Sigmoid colon (tissue), 7 donors: Measurements from ENCODE around the gene TRAPPC12. TPM values are rescaled to one million over a fixed set of nuclear protein-coding genes. Genes with fewer than 3 reads are reported as not detected.
"Not testable (repeated sequence)": the region's sequence is repeated elsewhere in the genome, so short reads cannot be mapped to it uniquely, and the experiment has no call there.

Experiments
- DNase-seq: peaks from one replicate; pipeline ENCODE4 v3.0.0-alpha.2; 2019
- H3K27ac ChIP-seq, 4 donors: fragments of 200-600 bp; sonication (generic); one replicate each; pipeline ENCODE4 v1.5.1; 2016 to 2019; ENCODE audit warnings: mild to moderate bottlenecking in 1 of 4
- H3K27me3 ChIP-seq, 3 donors: fragments of 200-600 bp; sonication (generic); one replicate each; pipeline ENCODE4 v1.5.1; 2019; ENCODE audit warnings: mild to moderate bottlenecking in 1 of 3
- H3K36me3 ChIP-seq, 4 donors: fragments of 200-600 bp; sonication (generic); one replicate each; pipeline ENCODE4 v1.5.1; 2016 to 2019
- H3K4me1 ChIP-seq, 4 donors: fragments of 200-600 bp; sonication (generic); one replicate each; pipeline ENCODE4 v1.5.1; 2017 to 2019
- H3K4me3 ChIP-seq, 4 donors: fragments of 200-600 bp; sonication (generic); one replicate each; pipeline ENCODE4 v1.5.1; 2017 to 2019; ENCODE audit warnings: mild to moderate bottlenecking in 2 of 4, moderate library complexity in 1 of 4
- H3K9me3 ChIP-seq, 4 donors: fragments of 200-600 bp in 3 of 4; sonication (generic) in 3 of 4; one replicate each; pipeline versions ENCODE4 v1.5.1 to v1.6.1; 2013 to 2019
- EP300 ChIP-seq, 4 donors: sonication (generic); formaldehyde crosslinking; IDR thresholded peaks; one replicate each; pipeline ENCODE4 v1.6.1; 2017; ENCODE audit warnings: antibody characterized with exemption in 4 of 4
- POLR2A ChIP-seq, 2 donors: fragments of 450-650 bp; IDR thresholded peaks; one replicate each; pipeline ENCODE4 v1.6.1; 2016; ENCODE audit warnings: antibody characterized with exemption in 2 of 2, mild to moderate bottlenecking in 2 of 2, moderate library complexity in 2 of 2
- POLR2AphosphoS5 ChIP-seq, 4 donors: sonication (generic); formaldehyde crosslinking; IDR thresholded peaks; one replicate each; pipeline ENCODE4 v1.6.1; 2017; ENCODE audit warnings: antibody characterized with exemption in 4 of 4
- WGBS, 2 donors: extraction: QIAGEN DNeasy Blood & Tissue Kit; methylation state at CpG; one replicate each; pipeline ENCODE4 v1.1.7; 2013; 5-methylcytosine and 5-hydroxymethylcytosine counted together
- intact Hi-C: fragments of 100-400 bp; cut with DNase I; formaldehyde crosslinking; loops from one replicate; pipeline ENCODE4 v1.15.1; 2023
- polyA plus RNA-seq, 3 donors: library from polyadenylated mRNA; stranded (reverse); fragments of 200-250 nt; gene quantifications; one replicate each; pipeline ENCODE4 v1.2.3, GENCODE V29; 2013
- total RNA-seq, 4 donors: library from RNA; depleted of rRNA; stranded (reverse); fragments of >200 nt; gene quantifications; one replicate each; pipeline ENCODE4 v1.1.0, GENCODE V29; 2016
- TF ChIP-seq, protein P1 (sequence below), 4 experiments: fragments of 450-650 bp in 3 of 4; fragments of 200-600 bp in 1 of 4; IDR thresholded peaks; one replicate each; pipeline ENCODE4 v1.5.1; 2016 to 2019; ENCODE audit warnings: antibody characterized with exemption in 4 of 4, mild to moderate bottlenecking in 3 of 4, moderate library complexity in 2 of 4
- donor health status: healthy with polysubstance abuse.
- donor health status: Bipolar disorder and iron deficiency.
- donor health status: healthy.

Gene TRAPPC12
- total and polyA plus RNA-seq, 7 donors = 22.7 to 79.5 (median 50.5) TPM

DNA sequence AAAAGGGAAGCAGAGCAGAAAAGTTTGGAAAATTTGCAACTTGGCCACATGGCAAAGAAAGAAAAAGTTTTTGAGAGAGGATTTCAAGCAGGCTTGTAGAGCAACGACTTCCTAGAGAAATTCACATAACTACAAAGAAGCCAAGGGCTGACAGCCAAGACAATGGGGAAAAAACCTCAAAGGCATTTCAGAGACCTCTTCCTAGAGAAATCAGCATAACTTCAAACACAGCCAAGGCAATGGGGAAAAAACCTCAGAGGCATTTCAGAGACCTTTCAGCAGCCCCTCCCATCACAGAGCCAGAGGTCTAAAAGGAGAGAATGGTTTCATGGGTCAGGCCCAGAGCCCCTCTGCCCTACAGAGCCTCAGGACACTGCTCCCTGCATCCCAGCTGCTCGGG, 132.6 kb downstream of the TRAPPC12 start:
- no peak overlapping the region for H3K27ac ChIP-seq
- peaks cover 0 to under 1% (median under 1%) of the 10 kb centered on the region in 4 donors for H3K4me1 ChIP-seq
- TF ChIP-seq POLR2A (IDR thresholded peaks at IDR 0.05) (no peak), POLR2AphosphoS5 (IDR thresholded peaks at IDR 0.05) (no peak), EP300 (IDR thresholded peaks at IDR 0.05) (no peak)
- TF ChIP-seq, protein P1, sequence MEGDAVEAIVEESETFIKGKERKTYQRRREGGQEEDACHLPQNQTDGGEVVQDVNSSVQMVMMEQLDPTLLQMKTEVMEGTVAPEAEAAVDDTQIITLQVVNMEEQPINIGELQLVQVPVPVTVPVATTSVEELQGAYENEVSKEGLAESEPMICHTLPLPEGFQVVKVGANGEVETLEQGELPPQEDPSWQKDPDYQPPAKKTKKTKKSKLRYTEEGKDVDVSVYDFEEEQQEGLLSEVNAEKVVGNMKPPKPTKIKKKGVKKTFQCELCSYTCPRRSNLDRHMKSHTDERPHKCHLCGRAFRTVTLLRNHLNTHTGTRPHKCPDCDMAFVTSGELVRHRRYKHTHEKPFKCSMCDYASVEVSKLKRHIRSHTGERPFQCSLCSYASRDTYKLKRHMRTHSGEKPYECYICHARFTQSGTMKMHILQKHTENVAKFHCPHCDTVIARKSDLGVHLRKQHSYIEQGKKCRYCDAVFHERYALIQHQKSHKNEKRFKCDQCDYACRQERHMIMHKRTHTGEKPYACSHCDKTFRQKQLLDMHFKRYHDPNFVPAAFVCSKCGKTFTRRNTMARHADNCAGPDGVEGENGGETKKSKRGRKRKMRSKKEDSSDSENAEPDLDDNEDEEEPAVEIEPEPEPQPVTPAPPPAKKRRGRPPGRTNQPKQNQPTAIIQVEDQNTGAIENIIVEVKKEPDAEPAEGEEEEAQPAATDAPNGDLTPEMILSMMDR (IDR thresholded peaks at IDR 0.05) = no peak
- peaks cover 8 to 59% (median 27%) of the 10 kb centered on the region in 4 donors for H3K36me3 ChIP-seq
- WGBS, 2 donors = 80 to 90% methylated on average over 2 of the region's 2 CpGs
- intact Hi-C loops = no loop called here
- no peak for DNase-seq
- no peaks in the 10 kb centered on the region for H3K9me3 ChIP-seq
- no peak overlapping the region for H3K4me3 ChIP-seq
- no peaks in the 10 kb centered on the region for H3K27me3 ChIP-seq

DNA sequence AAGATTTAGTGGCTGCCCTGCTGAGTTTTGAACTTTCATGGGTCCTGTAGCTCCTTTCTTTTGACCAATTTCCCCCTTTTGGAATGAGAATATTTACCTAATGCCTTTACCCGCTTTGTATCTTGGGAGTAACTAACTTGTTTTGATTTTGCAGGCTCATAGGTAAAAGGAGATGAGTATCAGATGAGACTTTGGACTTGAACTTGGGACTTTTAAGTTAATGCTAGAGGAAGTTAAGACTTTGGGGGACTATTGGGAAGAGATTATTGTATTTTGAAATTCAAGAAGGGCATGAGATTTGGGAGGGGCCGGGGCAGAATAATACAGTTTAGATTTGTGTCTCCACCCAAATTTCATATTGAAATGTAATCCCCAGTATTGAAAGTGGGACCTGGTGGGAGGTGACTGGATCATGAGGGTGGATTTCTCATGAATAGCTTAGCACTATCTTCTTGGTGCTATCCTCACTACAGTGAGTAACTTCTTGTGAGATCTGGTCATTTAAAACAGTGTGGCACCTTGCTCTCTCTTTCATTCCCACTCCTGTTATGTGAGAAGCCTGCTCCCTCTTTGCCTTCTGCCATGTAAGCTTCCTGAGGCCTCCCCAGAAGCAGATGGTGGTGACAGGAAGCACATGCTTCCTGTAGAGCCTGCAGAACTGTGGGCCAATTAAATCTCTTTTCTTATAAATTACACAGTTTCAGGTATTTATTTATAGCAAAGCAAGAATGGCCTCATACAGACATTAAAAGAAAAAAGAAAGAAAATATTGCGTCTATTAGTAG, 133.7 kb downstream of the TRAPPC12 start:
- Histone ChIP-seq H3K4me1 (peaks cover 0 to 12% (median 11%) of the 10 kb centered on the region in 4 donors), H3K27me3 (no peaks in the 10 kb centered on the region), H3K4me3 (no peak overlapping the region), H3K36me3 (peaks cover 8 to 54% (median 27%) of the 10 kb centered on the region in 4 donors), H3K9me3 (no peaks in the 10 kb centered on the region), H3K27ac (no peak overlapping the region)
- WGBS, 2 donors = 94 to 95% methylated on average over 3 of the region's 3 CpGs
- TF ChIP-seq EP300 (IDR thresholded peaks at IDR 0.05) = no peak
- no peak for DNase-seq
- intact Hi-C loops = no loop called here

DNA sequence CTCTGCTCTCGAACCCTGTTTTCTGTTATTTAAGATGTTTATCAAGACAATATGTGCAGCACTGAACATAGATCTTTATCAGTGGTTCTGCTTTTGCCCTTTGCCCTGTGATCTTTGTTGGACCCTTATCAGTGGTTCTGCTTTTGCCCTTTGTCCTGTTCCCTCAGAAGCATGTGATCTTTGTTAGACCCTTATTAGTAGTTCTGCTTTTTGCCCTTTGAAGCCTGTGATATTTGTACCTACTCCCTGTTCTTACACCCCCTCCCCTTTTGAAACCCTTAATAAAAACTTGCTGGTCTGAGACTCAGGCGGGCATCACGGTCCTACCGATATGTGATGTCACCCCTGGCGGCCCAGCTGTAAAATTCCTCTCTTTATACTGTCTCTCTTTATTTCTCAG, 135.9 kb downstream of the TRAPPC12 start:
- H3K27me3 ChIP-seq, intact Hi-C loops, DNase-seq, H3K9me3 ChIP-seq, H3K27ac ChIP-seq, H3K4me3 ChIP-seq: not testable (repeated sequence)
- 80 to 95% methylated on average over 5 of the region's 5 CpGs for WGBS, 2 donors
- Histone ChIP-seq H3K4me1 (peaks cover 0 to 22% (median 20%) of the 10 kb centered on the region in 4 donors), H3K36me3 (peaks cover 8 to 38% (median 27%) of the 10 kb centered on the region in 4 donors)

DNA sequence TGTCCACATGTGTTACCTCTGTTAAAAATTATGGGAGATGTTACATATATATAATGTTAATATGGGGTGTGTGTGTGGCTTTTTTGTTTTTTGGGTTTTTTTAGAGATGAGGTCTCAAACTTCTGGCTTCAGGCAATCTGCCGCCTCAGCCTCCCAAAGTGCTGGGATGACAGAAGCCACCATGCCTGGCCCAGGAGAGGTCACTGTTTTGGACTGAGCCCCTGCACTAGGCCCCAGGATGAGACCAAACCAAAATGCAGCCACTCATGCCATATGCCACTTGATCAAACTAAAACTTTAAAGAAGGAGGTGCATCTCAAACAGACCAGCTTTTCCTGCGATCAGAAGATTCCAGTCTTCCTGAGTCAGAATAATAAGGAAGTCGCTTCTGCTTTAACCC, 137.3 kb downstream of the TRAPPC12 start:
- Histone ChIP-seq H3K27ac (no peak overlapping the region), H3K4me3 (no peak overlapping the region), H3K9me3 (no peaks in the 10 kb centered on the region), H3K4me1 (peaks cover 0 to 36% (median 29%) of the 10 kb centered on the region in 4 donors), H3K27me3 (no peaks in the 10 kb centered on the region), H3K36me3 (peaks cover 8 to 24% (median 19%) of the 10 kb centered on the region in 4 donors)
- 88 to 89% methylated on average over 3 of the region's 3 CpGs for WGBS, 2 donors
- TF ChIP-seq EP300 (IDR thresholded peaks at IDR 0.05) = no peak
- TF ChIP-seq, protein P1 (IDR thresholded peaks at IDR 0.05) = no peak
- no peak for TF ChIP-seq POLR2AphosphoS5 (IDR thresholded peaks at IDR 0.05)
- TF ChIP-seq POLR2A (IDR thresholded peaks at IDR 0.05) = no peak
- intact Hi-C loops = no loop called here
- DNase-seq = no peak

DNA sequence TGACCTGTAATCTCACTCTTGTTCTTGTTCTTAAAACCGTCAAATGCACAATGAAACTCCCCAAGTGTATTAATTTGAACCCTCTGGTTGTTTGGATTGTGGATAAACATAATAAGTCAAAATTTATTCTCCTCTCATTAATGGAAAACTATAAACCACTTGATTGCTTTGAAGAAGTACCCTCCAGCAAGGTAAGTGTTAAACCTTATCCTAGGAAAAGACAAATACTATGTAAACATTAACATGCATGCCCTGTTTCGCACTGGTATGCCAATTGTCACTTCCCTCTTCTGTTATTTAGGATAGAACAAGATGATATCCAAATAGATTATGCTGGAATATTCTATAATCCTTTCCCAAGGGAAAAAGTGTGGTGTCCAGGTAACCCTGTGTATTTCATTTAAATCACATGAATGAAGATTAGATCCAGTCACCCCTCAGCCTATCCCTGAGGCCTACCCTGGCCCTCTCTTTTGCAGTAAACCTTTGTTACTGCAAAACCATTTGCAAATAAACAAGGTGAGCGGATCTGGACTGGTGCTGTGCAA, 138.5 kb downstream of the TRAPPC12 start:
- H3K9me3 ChIP-seq = no peaks in the 10 kb centered on the region
- intact Hi-C loops = loop anchor here (2.0 kb wide), 2 partner anchors 41 to 57 kb away; partner anchors contain the start of genes RNASEH1 and RPS7
- peaks cover 0 to 47% (median 39%) of the 10 kb centered on the region in 4 donors for H3K4me1 ChIP-seq

More for the DNA sequence above, 138.5 kb downstream of the TRAPPC12 start:
- Histone ChIP-seq H3K36me3 (peaks cover 0 to 12% (median 7%) of the 10 kb centered on the region in 4 donors), H3K27ac (peak overlapping the region; percentile 96 to 100 (median 98)), H3K27me3 (no peaks in the 10 kb centered on the region), H3K4me3 (peak overlapping the region; percentile 73 to 95 (median 93))
- 27 to 33% methylated on average over 3 of the region's 3 CpGs for WGBS, 2 donors
- no peak for DNase-seq
- TF ChIP-seq, protein P1 (IDR thresholded peaks at IDR 0.05) = no peak
- TF ChIP-seq POLR2AphosphoS5 (IDR thresholded peaks at IDR 0.05) (no peak), POLR2A (IDR thresholded peaks at IDR 0.05) (no peak), EP300 (IDR thresholded peaks at IDR 0.05) (no peak)
